T-helper 9 cell (primary cell): ENCODE results near the gene WDR44.
"Not testable (repeated sequence)": the region's sequence is repeated elsewhere in the genome, so short reads cannot be mapped to it uniquely, and the experiment has no call there.

Experiments used
- DNase-seq: peaks from one replicate; pipeline ENCODE4 v3.0.0-alpha.2; 2020

WDR44 gene

DNA sequence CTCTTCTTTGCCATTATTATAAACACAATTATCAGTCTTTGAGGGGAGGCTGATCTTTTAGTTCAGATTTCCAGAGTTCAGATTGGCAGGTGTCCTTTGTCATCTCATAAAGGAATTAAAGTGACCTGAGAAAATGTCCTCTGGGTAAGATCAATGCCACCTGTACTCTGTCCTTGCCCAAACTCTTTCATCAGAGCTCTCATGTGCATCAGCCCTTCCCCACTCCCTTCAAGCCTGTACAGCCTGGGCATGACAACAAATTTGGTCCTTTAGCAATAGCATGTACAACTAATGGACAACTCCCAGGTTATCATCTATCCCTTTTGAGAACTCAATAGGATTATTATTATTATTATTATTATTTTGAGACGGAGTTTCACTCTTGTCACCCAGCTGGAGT is 140.8 kb downstream of the WDR44 start:
- not testable (repeated sequence) for DNase-seq

DNA sequence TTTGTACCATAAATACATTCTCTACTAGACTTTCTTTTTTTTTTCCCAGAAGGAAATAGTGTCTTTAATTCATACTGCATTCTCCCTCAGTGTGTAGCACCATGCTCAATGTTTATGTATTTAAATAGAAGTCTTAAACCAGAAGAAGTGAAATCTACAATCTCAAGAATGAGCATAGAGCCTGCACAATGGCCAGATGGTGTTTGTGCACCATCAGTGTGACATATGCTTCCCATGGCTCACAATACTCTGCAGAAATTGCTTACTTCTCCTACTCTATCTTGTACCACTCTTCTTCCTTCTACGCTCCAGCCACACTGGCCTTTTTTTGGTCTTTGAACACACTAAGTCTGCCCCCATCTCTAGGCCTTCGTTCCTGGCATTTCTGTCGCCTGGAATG is 147.1 kb downstream of the WDR44 start:
- DNase-seq = no peak

DNA sequence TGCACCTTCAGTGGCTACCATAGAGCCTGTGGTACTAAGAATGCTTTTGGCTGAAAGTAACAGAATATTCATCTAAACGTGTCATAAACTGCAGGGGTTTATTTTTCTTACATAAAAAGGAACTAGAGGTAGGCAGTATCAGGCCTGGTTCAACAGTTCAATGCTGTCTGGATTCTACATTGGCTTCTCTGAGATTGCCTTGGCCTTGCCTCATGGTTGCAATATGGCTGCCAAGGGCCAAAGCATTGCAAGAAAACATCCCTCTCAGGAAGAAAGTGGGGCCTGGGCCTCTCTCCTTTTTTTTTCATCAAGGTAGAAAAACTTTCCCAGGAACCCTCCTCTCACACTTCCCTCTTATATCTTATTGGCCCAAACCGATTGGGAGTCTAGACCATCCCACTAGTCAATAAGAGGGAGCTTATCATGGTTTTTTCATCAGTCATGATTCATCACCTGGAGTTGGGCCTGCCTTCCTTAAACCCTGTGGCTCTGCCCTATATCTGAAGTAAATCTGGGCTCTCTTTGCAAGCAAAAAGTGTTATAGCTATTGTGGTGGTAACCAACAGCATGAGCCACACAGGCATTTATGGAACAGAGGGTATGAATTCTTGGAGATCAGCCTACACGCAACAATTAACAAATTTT is 147.9 kb downstream of the WDR44 start:
- no peak for DNase-seq

DNA sequence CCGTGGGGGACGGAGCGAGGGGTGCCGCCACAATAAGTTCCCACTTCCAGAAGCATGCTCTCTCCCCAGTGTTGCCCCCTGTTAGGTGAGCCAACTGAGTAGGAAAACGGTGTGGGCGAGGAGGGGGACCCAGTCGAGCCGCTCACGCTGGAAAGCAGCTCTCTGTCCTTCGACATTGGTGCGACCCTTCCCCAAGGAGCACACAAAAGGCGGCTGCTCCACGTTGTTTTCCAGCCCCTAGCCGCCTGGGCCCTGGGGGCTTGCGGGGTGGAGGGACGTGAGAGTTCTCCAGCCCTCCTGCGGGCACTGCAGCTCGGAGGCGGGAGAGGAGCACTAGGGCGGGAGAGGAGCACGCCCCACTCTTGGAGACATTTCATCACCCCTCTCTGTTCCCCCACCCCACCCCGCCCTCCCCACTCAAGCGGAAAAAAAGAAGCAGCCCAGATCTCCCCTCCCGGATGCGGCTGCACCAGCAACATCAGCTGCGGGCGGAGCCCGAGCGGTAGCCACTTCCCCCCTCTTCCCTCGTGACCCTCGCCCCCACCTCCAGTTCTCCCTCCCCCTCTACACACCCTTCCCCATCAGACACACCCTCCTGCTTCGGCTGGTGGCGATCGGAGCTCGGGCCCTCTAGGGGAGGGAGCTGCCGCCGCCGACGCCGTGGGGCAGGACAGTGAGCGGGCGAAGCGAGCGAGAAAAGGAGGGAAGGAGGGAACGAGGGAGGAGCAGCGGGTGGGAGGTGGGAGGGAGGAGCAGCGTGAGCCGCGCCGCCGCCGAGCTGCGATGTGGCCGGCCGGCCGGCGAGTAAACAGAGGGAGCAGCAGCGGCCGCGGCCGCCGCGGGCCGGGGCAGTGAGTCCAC is 149.4 kb downstream of the WDR44 start, which contains the start of gene DOCK11:
DOCK11 (plus strand) TSS at position 755 of the 861 bp plus-strand sequence. CDS start 157 bp downstream, outside the sequence.
- DNase-seq = peak; percentile 72

DNA sequence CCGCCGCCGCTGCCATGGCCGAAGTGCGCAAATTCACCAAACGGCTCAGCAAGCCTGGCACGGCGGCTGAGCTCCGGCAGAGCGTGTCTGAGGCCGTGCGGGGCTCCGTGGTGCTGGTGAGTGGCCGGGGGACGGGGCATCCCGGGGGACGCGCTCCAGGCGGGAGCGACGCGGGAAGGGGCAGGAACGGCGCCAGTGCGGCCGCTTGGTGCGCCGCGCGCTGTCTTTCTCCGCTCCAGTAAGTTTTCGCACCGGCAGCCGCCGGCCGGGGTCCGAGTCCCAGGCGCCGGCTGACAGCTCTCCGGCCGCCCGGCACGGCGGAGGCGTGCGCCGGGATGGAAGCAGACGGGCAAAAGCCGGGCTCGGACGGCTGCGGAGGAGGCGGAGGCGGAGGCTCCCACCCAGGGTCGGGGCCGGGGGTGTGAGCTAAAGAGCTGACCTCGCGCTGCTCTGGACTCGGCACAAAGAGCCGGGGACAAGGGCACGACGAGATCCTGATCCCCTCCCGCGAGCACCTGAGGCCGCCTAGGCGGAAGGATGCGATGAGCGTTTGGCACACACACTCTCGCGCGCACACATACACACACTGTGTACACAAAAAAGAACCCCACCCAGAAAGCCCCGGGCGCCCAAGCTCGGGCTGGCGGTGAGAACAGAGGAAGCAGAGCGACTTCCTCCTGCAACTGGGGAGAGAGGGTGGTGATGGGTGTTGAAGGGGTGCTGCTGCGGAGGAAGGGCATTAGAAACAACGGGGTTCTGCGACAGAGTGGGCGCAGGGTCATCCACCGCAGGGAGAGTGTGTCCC is 150.3 kb downstream of the WDR44 start:
- DNase-seq = peak; percentile 62

DNA sequence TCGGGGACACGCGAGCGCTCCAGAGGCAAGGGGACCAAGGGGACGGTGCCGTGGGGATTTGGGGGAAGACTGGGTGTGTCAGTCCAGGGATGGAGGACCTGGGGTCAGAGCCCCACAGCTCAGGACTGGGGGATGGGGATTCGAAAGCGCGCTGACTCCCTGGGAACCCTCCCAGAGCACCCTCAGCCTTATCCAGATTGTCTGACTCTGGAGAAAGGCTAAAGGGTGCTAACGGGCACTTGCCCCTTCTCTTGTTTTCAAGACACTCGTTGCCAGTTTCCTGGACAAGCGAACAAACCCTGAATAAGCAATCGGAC is 150.8 kb downstream of the WDR44 start:
- no peak for DNase-seq

DNA sequence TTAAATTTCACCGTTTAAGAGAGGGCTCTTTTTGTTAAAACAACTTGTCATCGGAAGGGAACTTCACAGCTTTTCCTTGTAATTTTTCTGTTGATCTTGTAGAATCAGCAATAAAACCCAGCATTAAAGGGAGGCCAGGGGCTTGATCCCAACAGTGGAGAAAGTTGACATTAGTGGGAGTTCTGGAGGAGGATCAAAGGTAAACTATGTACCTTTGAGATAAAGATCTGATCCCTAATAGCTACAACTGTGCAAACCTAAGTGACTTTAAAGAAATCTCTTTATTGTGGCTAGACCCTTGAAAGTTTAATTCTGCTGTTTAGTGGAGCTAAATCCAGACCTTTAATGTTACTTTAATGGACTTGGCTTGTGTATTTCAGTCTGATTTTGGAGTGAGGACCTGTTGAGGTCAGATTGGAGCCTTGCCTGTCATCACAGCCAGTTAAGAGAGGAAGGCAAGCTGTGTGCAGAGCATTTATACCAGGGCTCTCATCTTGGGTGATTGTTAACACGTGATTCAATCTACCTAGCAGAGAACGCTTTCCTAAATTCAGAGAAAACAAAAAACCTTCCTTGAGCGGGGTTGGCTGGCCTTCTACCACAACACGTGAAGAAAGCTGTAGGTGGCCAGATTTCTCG is 151.4 kb downstream of the WDR44 start:
- no peak for DNase-seq

DNA sequence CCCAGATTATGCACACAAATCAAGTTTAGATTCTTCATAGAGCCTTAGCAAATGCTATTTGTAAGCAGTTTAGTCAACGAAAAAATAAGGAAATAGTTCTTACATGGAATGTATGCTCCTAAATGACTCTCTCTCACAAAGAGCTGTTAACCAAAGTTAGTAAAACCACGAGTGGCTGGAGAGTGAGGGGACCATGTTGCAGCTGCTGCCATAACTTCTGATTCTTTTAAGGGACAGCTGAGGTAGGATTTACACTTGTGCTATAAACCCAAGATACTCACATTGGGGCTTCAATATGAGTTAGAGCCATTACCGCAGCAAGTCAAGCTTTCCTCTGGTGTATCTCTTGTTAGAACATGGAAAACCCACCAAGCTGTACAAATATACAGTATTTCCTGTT is 152.4 kb downstream of the WDR44 start:
- no peak for DNase-seq

DNA sequence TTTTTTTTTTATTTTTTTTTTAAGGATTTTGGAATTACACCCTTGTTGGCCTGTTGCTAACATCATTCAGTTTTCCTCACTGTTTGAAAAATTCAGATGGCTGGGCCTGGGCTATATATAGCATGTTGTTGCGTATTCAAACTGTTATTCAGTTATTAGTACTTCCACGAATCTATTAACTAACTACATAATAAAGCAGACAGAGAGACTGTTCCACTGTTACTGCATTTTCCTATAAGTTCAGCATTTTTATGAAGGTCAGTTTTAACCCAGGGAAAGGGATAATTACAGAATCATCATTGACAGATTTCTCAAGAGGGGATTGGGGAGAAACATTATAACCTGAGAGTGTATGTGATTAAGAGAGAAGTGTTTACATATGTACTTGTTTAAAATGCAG is 152.8 kb downstream of the WDR44 start:
- no peak for DNase-seq

DNA sequence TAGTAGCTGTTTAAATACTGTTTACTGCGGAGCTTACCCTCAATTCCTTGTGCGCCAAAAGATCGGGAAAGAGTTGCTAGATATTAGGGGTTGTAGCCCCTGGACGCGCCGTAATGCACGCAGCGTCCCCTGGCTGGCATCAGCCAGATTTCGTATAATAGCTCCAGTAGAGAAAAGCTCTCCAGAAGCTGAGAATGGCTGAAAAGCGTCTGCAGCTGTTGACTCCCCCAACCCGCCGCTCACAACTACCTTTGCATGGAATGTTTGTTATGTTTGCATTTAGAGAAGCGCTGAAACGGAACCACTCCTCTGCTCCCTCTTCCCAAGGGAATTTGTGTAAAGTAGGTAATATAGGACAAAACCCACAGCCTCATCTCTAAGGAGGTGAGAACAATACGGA is 153.4 kb downstream of the WDR44 start:
- DNase-seq = no peak
